Measurements from ENCODE around the gene LRRC26.
"Not testable (repeated sequence)": the region's sequence is repeated elsewhere in the genome, so short reads cannot be mapped to it uniquely, and the experiment has no call there.

Gene LRRC26

DNA sequence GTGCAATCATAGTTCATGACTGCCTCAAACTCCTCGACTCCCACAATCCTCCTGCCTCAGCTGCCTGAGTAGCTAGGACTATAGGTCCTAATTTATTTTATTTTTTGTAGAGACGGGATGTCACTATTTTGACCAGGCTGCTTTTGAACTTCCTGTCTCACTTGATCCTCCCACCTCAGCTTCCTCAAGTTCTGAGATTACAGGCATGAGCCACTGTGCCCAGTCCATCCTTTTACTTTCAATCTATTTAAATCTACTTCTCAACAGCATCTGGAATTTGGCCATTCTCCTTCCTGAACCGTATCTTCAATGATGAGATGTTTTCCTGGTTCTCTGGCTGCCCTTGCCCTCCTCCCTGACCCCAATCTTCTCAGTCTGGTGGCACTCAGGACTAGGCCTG, 43.1 kb downstream of the LRRC26 start:
- no peak for DNase-seq
- Mint-ChIP-seq H3K4me3 (no peak overlapping the region), H3K27ac (peak overlapping the region; percentile 60), H3K9me3 (peaks cover 3% of the 10 kb centered on the region), H3K27me3 (ENCODE audit: low read depth, poor library complexity) (peaks cover 19% of the 10 kb centered on the region), H3K4me1 (peaks cover 30% of the 10 kb centered on the region), H3K36me3 (ENCODE audit: low read depth) (no peaks in the 10 kb centered on the region)
- TF ChIP-seq, protein P1, sequence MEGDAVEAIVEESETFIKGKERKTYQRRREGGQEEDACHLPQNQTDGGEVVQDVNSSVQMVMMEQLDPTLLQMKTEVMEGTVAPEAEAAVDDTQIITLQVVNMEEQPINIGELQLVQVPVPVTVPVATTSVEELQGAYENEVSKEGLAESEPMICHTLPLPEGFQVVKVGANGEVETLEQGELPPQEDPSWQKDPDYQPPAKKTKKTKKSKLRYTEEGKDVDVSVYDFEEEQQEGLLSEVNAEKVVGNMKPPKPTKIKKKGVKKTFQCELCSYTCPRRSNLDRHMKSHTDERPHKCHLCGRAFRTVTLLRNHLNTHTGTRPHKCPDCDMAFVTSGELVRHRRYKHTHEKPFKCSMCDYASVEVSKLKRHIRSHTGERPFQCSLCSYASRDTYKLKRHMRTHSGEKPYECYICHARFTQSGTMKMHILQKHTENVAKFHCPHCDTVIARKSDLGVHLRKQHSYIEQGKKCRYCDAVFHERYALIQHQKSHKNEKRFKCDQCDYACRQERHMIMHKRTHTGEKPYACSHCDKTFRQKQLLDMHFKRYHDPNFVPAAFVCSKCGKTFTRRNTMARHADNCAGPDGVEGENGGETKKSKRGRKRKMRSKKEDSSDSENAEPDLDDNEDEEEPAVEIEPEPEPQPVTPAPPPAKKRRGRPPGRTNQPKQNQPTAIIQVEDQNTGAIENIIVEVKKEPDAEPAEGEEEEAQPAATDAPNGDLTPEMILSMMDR (IDR thresholded peaks at IDR 0.05) = no peak

DNA sequence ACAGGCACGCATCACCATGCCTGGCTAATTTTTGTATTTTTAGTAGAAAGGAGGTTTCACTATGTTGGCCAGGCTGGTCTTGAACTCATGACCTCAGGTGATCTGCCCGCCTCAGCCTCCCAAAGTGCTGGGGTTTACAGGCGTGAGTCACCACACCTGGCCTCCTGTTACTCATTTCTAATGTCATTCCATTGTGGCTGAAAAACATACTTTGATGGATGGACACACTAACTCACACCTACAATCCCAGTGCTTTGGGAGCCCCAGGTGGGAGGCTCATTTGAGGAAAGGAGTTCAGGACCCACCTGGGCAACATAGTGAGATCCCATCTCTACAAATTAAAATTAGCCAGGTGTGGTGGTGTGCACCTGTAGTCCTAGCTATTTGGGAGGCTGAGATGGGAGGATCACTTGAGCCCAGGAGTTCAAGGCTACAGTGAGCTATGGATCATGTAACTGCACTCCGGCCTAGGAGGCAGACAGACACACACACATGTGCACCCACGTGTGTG, 45.8 kb downstream of the LRRC26 start:
- not testable (repeated sequence) for H3K4me3 Mint-ChIP-seq

DNA sequence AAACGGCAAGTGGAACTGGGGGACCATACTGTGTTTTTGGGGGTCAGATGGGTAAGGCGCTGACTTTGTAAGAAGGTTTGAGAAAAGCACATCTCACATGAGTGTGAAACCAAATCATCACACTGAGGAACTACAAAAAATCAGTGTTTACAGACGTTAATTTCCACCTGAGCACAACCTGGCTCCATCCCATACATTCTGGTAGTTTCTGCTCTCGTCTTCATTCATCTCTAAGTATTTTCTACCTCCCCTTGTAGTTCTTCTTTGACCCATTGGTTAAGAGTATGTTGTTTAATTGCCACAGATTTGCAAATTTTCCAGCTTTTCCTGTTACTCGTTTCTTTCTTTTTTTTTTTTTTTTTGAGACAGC, 46.4 kb downstream of the LRRC26 start:
- H3K4me1 Mint-ChIP-seq = peaks cover 26% of the 10 kb centered on the region
- DNase-seq = no peak
- peaks cover 5% of the 10 kb centered on the region for H3K27me3 Mint-ChIP-seq (ENCODE audit: low read depth, poor library complexity)
- H3K4me3 Mint-ChIP-seq = no peak overlapping the region
- H3K27ac Mint-ChIP-seq = no peak overlapping the region
- no peaks in the 10 kb centered on the region for H3K9me3 Mint-ChIP-seq
- no peaks in the 10 kb centered on the region for H3K36me3 Mint-ChIP-seq (ENCODE audit: low read depth)
- TF ChIP-seq, protein P1 (IDR thresholded peaks at IDR 0.05) = no peak

More for the DNA sequence above, 45.8 kb downstream of the LRRC26 start:
- not testable (repeated sequence) for DNase-seq; H3K27ac Mint-ChIP-seq; H3K27me3 Mint-ChIP-seq (ENCODE audit: low read depth, poor library complexity); H3K9me3 Mint-ChIP-seq; H3K36me3 Mint-ChIP-seq (ENCODE audit: low read depth)
- H3K4me1 Mint-ChIP-seq = peaks cover 31% of the 10 kb centered on the region

DNA sequence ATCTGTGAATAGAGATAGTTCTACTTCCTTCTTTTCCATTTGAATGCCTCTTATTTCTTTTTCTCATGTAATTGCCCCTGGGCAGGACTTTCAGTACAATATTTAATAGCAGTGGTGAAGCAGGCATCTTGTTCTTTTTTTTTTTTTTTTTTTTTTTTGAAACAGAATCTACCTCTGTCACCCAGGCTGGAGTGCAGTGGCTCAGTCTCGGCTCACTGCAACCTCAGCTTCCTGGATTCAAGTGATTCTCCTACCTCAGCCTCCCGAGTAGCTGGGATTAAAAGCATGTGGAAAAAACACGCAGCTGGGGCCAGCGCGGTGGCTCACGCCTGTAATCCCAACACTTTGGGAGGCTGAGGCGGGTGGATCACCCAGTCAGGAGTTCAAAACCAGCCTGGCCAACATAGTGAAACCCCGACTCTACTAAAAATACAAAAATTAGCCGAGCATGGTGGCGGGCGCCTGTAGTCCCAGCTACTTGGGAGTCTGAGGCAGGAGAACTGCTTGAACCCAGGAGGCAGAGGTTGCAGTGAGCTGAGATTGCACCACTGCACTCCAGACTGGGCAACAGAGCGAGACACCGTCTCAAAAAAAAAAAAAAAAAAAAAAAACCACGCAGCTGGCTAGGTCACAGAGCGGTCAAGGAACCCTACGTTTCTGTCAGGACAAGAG, 46.9 kb downstream of the LRRC26 start:
- not testable (repeated sequence) for DNase-seq; H3K9me3 Mint-ChIP-seq; H3K27ac Mint-ChIP-seq; H3K36me3 Mint-ChIP-seq (ENCODE audit: low read depth); H3K4me3 Mint-ChIP-seq; H3K27me3 Mint-ChIP-seq (ENCODE audit: low read depth, poor library complexity)
- peaks cover 20% of the 10 kb centered on the region for H3K4me1 Mint-ChIP-seq

DNA sequence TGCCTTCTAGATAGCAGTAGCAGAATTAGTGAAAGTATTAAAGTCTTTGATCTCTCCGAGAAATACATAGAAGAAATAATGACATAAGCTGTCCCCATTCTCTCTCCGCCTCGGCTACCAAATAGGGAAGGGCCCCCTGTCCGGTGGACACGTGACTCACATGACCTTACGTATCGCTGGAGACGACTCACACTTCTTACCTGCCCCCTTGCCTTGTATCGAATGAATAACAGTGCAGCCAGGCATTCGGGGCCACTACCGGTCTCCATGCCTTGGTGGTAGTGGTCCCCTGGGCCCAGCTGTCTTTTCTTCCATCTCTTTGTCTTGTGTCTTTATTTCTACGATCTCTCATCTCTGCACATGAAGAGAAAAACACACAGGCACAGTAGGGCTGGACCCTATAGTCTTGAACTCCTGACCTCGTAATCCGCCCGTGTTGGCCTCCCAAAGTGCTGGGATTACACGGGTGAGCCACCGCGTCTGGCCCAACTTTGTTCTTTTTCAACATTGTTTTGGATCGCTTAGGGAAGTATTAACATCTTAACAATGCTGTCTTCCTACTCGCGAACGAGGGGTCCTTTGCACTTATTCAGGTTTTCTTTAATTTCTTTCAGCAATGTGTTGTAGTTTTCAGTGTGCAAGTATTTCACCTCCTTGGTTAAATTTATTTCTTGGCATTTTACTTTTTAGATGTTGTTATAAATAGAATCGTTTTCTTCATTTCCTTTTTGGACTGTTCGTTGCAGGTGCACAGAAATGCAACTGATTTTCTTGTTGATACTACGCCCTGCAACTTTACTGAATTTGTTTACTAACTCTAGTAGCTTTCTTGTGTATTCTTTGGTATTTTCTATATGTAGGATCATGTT, 47.7 kb downstream of the LRRC26 start:
- H3K36me3 Mint-ChIP-seq (ENCODE audit: low read depth); H3K9me3 Mint-ChIP-seq; H3K27ac Mint-ChIP-seq; H3K4me3 Mint-ChIP-seq; DNase-seq: not testable (repeated sequence)
- Mint-ChIP-seq H3K4me1 (peaks cover 13% of the 10 kb centered on the region), H3K27me3 (ENCODE audit: low read depth, poor library complexity) (peaks cover 14% of the 10 kb centered on the region)

Measured in nephron progenitor cell (in vitro differentiated cells).